ENCODE measurements around the gene TP53RK. TPM values are rescaled to one million over a fixed set of nuclear protein-coding genes. Genes with fewer than 3 reads are reported as not detected.

TP53RK gene
- polyA plus RNA-seq, 4 donors = 15.4 to 20.7 (median 17.8) TPM

GRCh38 chr20:46666306-46666705 lies 22.9 kb downstream of the TP53RK start:
- no peak for DNase-seq (ENCODE audit: low read depth in 4 of 4, low spot score in 3 of 4)

GRCh38 chr20:46665602-46666001 lies 23.6 kb downstream of the TP53RK start:
- DNase-seq (ENCODE audit: low read depth in 4 of 4, low spot score in 3 of 4) = no peak

GRCh38 chr20:46663531-46663930 lies 25.7 kb downstream of the TP53RK start:
- DNase-seq (ENCODE audit: low read depth in 4 of 4, low spot score in 3 of 4) = no peak

- no peak for DNase-seq (ENCODE audit: low read depth in 4 of 4, low spot score in 3 of 4)
These were observed 27.6 kb downstream of the TP53RK start for GRCh38 chr20:46661659-46662058.

DNA sequence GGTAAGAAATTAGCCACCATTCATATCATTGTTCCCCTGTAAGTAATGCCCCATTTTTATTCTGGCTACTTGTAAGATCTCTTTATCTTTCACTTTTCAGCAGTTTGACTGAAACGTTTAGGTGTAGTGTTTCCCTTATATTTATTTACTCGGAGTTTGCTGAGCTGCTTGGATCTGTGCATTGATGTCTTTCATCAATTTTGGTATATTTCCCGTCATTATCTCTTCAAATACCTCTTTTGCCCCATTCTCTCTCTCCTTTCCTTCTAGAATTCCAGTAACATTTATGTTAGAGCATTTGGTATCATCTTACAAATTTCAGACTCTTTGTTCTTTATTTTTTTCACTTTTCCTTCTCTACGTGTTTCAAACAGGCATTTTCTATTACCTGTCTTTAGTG lies 28.8 kb downstream of the TP53RK start:
- DNase-seq (ENCODE audit: low read depth in 4 of 4, low spot score in 3 of 4) = no peak

- DNase-seq (ENCODE audit: low read depth in 4 of 4, low spot score in 3 of 4) = no peak
These were observed 31.6 kb downstream of the TP53RK start for GRCh38 chr20:46657618-46658017.

DNA sequence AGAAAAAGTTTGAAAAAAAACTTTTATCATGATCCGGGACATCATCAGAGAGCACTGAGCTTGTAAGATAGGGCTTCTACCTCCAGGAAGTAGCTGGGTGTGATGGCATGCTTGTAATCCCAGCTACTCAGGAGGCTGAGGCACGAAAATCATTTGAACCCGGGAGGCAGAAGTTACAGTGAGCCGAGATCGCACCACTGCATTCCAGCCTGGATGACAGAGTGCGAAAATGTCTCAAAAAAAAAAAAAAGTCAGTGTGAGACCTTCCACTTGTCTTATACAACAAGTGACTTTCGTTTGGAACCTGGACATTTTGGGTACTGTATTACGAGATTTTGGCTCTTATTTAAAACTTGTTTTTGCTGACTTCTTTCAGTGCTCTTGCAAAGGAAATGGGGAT lies 32.1 kb downstream of the TP53RK start:
- DNase-seq (ENCODE audit: low read depth in 4 of 4, low spot score in 3 of 4) = no peak

GRCh38 chr20:46652699-46653098 lies 36.5 kb downstream of the TP53RK start:
- DNase-seq (ENCODE audit: low read depth in 4 of 4, low spot score in 3 of 4) = no peak

GRCh38 chr20:46651091-46651962 lies 37.9 kb downstream of the TP53RK start, which contains the start of gene SLC13A3:
Gene SLC13A3 (minus strand): TSS chr20:46651459. CDS start chr20:46651421, 38 bp downstream.
- no peak for DNase-seq (ENCODE audit: low read depth in 4 of 4, low spot score in 3 of 4)

- no peak for DNase-seq (ENCODE audit: low read depth in 4 of 4, low spot score in 3 of 4)
These were observed 38.6 kb downstream of the TP53RK start for GRCh38 chr20:46650575-46651090.

DNA sequence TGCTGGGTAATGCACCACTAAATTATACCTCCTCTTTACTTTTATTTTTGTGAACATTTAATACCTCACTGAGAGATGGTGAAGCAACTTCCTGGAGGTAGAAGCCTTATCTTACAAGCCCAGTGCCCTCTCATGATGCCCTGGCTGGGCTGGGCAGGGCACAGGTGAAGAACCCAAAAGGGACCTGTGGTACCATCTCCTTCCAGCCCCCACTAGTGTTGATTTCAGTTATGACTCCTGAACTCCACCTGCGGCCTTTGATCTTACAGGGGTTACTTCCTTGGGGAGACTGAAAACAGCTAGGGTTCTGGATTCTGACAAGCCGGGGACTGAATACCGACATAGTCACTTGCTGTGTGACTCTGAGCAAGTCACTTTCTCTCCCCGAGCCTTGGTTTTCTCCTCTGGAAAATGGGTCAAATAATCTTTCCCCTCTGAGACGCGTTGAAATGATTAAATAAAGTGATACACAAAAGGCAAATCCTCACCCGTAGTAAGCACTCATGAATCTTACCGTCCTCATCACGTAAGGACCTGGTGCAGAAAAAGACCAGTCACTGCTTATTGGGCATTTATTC lies 39.2 kb downstream of the TP53RK start:
- no peak for DNase-seq (ENCODE audit: low read depth in 4 of 4, low spot score in 3 of 4)

DNA sequence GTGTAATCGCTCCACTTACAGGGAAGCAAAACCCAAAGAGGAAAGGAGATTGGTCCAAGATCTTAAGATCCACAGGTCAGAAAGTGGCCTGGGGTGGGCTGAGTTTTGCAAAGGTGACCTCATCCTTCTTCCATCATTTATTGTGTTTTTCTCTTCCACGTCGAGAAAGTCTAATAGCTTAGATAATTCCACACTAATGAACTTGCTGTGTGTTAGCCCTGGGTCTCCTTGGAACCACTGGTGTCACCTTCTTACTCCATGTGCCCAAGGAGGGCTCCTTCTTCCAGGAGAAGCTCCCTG lies 39.6 kb downstream of the TP53RK start:
- DNase-seq (ENCODE audit: low read depth in 4 of 4, low spot score in 3 of 4) = no peak

DNA sequence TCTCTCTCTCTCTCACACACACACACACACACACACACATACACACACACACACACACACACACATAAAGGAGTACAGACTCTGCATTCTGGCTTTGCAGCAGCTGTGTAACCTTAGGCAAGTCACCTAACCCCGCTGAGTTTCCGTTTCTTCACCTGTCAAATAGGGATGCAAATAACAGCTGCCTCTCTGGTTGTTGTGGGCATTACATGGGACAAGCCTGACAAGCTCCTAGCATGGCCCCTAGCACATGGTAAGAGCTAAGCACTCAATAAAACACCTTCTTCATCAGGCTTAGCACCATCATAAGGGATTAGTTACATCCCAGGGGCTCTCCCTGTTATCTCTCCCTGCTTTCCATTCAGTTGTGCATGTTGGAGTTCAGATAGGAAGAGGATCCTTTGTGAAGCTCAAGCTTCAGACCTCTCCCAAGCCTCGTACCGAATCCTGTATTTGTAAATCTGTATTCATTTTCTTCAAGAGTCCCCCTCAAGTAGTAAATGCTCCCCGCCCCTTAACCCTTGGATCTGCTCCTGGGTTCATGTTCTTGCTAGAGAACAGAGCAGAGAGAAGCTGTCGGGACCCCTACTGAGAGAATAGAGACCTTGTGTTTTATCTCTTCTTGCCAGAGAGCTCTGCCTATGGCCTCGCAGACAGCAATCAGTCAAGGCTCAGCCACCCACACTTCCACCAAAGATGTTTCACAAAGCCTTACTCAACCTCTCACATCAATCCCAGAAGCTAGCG lies 40.2 kb downstream of the TP53RK start:
- DNase-seq (ENCODE audit: low read depth in 4 of 4, low spot score in 3 of 4) = no peak

DNA sequence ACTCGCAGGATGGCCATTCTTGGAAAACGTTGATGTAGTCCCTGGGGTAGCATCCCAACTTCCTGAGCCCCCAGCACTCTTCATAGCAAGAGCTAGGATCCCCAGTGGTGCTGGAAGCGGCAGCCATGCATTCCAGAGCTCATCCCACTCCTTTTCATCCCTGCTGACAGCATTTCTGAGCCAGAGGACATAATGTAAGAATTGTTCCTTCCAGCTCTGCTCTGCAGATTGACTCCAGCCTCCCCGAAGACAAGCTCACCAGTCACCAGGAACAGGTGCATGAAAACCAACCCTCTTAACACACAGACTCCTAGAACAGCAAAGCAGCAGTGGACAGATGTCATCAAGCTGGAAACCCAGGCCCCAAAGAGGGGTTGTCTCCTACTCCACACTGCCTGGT lies 41.8 kb downstream of the TP53RK start:
- DNase-seq (ENCODE audit: low read depth in 4 of 4, low spot score in 3 of 4) = no peak

DNA sequence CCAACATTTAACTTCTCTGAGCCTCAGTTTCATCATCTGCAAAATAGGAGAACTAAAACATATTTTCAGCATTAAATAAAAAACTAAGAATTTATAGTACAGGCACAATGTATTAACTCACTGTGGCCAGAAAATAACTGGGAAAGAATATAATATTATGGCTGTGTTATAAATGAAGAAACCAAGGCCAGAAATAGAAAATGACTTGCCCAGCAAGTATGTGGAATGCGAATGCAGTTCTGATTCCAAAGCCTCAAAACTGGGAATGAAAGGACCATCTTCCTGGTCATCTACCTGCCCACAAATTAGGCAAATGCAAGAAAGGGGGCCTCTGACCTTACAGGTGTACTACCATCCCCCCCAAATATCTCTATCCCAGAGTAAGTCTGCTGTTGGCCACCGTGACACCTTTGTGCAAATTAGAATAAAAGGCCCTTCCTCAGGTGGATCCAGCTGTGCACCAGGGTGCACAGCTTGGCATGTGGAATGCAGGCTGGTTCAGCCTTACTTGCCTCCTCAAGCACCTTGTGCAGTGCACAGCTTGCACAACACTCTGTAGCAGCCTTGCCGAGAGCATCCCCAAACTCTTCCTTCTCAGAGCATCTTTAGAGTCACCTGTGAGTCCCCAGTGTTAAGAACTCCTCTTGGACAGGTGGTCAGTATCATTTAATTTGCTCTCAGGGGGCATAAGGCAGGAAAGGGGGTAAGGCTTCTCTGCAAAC lies 42.4 kb downstream of the TP53RK start:
- DNase-seq (ENCODE audit: low read depth in 4 of 4, low spot score in 3 of 4) = no peak

- DNase-seq (ENCODE audit: low read depth in 4 of 4, low spot score in 3 of 4) = no peak
These were observed 43.1 kb downstream of the TP53RK start for GRCh38 chr20:46646122-46646521.

- no peak for DNase-seq (ENCODE audit: low read depth in 4 of 4, low spot score in 3 of 4)
These were observed 44.5 kb downstream of the TP53RK start for GRCh38 chr20:46644733-46645132.

DNA sequence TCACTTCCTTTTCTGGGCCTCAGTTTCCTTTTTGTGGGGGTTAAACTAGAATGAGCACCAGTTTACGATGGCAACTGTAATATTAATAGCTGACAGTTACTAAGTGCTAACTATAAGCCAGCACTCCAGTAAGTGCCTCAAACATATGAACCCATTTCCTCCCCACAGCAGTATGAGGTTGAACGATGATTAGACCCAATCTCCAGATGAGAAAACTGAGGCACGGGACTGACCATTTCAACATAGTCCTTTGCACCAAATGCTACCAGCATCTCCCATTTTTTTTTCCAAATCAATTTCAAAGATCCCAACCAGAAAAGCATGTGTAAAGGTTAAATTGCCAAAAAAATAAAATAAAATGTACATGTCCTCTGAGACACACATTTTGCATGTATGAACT lies 45.1 kb downstream of the TP53RK start:
- DNase-seq (ENCODE audit: low read depth in 4 of 4, low spot score in 3 of 4) = no peak

- no peak for DNase-seq (ENCODE audit: low read depth in 4 of 4, low spot score in 3 of 4)
These were observed 46.3 kb downstream of the TP53RK start for GRCh38 chr20:46642969-46643343.

GRCh38 chr20:46642265-46642968 lies 46.8 kb downstream of the TP53RK start:
- DNase-seq (ENCODE audit: low read depth in 4 of 4, low spot score in 3 of 4) = no peak

All from right renal pelvis (tissue), 4 donors.